Naive B cell (primary cell): ENCODE data around the gene SEMA4F. TPM values are rescaled to one million over a fixed set of nuclear protein-coding genes. Genes with fewer than 3 reads are reported as not detected.
"Not testable (repeated sequence)": the region's sequence is repeated elsewhere in the genome, so short reads cannot be mapped to it uniquely, and the experiment has no call there.

Source experiments
- ATAC-seq, 2 donors: fragments of 150-1000 bp; cut with Tn5 transposase; 2 replicates each; pipeline ENCODE4 v1.10.0; 2021; ENCODE audit warnings: low read depth in 2 of 2, mild to moderate bottlenecking in 2 of 2, moderate library complexity in 2 of 2
- DNase-seq: peaks from one replicate; pipeline ENCODE4 v3.0.0; 2022
- H3K27ac Mint-ChIP-seq, 6 donors: one replicate each; pipeline ENCODE4 v1.8.0; 2020 to 2022; ENCODE audit warnings: mild to moderate bottlenecking in 6 of 6, mixed read lengths in 6 of 6, moderate library complexity in 5 of 6, inconsistent platforms in 2 of 6
- H3K27me3 Mint-ChIP-seq, 3 donors: one replicate each; pipeline ENCODE4 v1.8.0; 2021 to 2022; ENCODE audit warnings: mixed read lengths in 3 of 3, mild to moderate bottlenecking in 1 of 3
- H3K36me3 Mint-ChIP-seq, 2 donors: one replicate each; pipeline ENCODE4 v1.8.0; 2020 to 2022; ENCODE audit warnings: mixed read lengths in 2 of 2, inconsistent platforms in 1 of 2, mild to moderate bottlenecking in 1 of 2
- H3K4me1 Mint-ChIP-seq, 3 donors: one replicate each; pipeline ENCODE4 v1.8.0; 2020 to 2022; ENCODE audit warnings: mixed read lengths in 3 of 3, inconsistent platforms in 1 of 3, mild to moderate bottlenecking in 1 of 3, moderate library complexity in 1 of 3
- H3K4me3 Mint-ChIP-seq, 8 donors: one replicate each; pipeline ENCODE4 v1.8.0; 2020 to 2022; ENCODE audit warnings: mild to moderate bottlenecking in 8 of 8, mixed read lengths in 8 of 8, moderate library complexity in 8 of 8, inconsistent platforms in 2 of 8
- H3K9me3 Mint-ChIP-seq, 7 donors: one replicate each; pipeline ENCODE4 v1.8.0; 2020 to 2022; ENCODE audit warnings: mixed read lengths in 7 of 7, mild to moderate bottlenecking in 5 of 7, inconsistent platforms in 2 of 7, moderate library complexity in 1 of 7
- polyA plus RNA-seq, 6 donors: library from polyadenylated mRNA; unstranded; fragments of 300-500 nt; fragmentation: Illumina TruSeq; gene quantifications; one replicate each; pipeline ENCODE4 v1.2.3, GENCODE V29; 2021; ENCODE audit warnings: low read depth in 6 of 6

The SEMA4F gene, protein sequence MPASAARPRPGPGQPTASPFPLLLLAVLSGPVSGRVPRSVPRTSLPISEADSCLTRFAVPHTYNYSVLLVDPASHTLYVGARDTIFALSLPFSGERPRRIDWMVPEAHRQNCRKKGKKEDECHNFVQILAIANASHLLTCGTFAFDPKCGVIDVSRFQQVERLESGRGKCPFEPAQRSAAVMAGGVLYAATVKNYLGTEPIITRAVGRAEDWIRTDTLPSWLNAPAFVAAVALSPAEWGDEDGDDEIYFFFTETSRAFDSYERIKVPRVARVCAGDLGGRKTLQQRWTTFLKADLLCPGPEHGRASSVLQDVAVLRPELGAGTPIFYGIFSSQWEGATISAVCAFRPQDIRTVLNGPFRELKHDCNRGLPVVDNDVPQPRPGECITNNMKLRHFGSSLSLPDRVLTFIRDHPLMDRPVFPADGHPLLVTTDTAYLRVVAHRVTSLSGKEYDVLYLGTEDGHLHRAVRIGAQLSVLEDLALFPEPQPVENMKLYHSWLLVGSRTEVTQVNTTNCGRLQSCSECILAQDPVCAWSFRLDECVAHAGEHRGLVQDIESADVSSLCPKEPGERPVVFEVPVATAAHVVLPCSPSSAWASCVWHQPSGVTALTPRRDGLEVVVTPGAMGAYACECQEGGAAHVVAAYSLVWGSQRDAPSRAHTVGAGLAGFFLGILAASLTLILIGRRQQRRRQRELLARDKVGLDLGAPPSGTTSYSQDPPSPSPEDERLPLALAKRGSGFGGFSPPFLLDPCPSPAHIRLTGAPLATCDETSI
- 1 to 10 TPM; 4.3 to 8.5 (median 5.4) TPM for polyA plus RNA-seq

DNA sequence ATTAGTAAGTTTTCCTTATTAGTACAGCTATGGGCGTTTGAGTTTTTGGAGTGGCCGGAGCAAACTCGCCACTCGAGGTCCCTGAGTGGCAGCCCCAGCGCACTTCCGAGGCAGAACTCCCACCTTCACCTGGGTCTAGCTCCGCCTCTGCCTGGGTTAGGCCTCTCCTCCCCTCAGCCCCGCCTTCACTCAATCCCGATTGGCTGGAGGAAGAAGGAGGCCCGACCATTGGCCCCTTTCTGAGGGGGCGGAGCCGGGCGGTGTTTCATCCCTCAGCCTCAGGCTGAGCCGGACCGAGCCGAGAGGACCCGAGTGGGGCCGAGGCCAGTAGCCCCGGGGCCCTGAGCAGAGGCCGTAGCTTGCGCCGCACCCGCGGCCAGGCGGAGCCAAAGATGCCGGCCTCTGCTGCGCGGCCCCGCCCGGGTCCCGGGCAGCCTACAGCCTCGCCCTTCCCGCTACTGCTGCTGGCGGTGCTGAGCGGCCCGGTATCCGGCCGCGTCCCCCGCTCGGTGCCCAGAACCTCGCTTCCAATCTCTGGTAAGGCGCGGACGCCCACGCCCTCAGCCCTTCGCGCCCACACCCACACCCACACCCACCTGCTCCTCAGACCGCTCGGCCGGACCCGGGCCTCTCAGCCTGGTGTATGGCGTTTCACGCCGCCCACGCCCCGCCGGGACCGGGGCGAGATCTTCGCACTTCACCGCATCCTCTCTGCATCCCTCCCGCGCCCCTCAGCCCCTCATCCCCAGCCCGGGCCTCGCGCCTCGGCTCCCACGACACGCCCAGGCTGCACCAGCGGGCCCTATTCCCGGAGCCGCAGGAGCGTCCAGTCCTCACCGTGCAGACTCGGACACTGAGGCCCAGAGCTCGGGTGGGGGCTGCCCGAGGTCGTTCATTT, at the start of gene SEMA4F:
Gene SEMA4F, plus strand, starts transcription at position 263 of the 898 bp plus-strand sequence. Its CDS starts 130 bp downstream, at position 393.
- Mint-ChIP-seq H3K36me3 (peaks cover under 1 to 11% of the 10 kb centered on the region in 2 donors), H3K9me3 (no peaks in the 10 kb centered on the region), H3K4me3 (peak within 1 kb of the TSS; percentile 70 to 98 (median 94)), H3K27ac (peak within 1 kb of the TSS; percentile 55 to 93 (median 82)), H3K4me1 (peaks cover 6 to 16% (median 14%) of the 10 kb centered on the region in 3 donors), H3K27me3 (peaks cover 4 to 10% (median 9%) of the 10 kb centered on the region in 3 donors)
- ATAC-seq = peak; percentile 98
- peak; percentile 94 for DNase-seq

DNA sequence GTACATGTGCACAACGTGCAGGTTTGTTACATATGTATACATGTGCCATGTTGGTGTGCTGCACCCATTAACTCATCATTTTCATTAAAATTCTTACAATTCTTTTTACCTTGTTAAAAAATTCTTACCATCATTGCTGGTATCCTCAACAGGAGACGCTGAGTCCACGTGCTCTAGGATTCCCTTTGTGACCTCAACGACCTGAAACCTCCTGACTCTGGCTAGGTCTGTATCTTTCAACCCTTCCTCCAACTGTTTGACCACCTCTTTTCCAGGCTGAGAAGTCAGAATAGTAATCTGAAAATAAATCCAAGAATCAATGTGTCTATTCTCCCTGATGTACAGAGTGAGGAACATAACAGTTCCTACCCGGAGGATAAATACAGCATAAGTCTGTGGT, 47.1 kb upstream of the SEMA4F start:
- no peak for DNase-seq
- Mint-ChIP-seq H3K27ac (no peak overlapping the region), H3K36me3 (no peaks in the 10 kb centered on the region), H3K9me3 (peaks cover 0 to 3% (median 0%) of the 10 kb centered on the region in 7 donors), H3K4me1 (no peaks in the 10 kb centered on the region), H3K27me3 (peaks cover 33 to 64% (median 44%) of the 10 kb centered on the region in 3 donors), H3K4me3 (no peak overlapping the region)
- no peak for ATAC-seq

DNA sequence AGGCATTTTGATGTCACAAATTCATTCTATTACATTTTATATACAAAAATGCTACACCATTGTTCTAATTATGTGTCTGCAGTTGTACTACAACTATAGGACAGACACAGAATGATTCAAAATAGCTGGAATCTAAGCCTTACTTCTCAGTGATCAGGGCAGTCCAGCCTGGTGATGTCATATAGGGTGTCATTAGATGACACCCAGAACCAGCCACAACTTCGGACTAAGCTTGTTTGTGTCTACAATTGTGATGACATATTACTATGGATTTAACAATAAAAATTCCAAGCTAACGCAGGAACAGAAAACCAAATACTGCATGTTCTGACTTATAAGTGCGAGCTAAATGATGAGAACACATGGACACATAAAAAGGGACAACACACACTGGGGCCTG, 36.9 kb upstream of the SEMA4F start:
- Mint-ChIP-seq H3K36me3 (no peaks in the 10 kb centered on the region), H3K4me3 (no peak overlapping the region), H3K27me3 (peaks cover 5 to 30% (median 26%) of the 10 kb centered on the region in 3 donors), H3K4me1 (peaks cover 14 to 21% (median 18%) of the 10 kb centered on the region in 3 donors), H3K27ac (peak overlapping the region in 1 of 6 donors; percentile 56), H3K9me3 (no peaks in the 10 kb centered on the region)
- ATAC-seq = no peak
- DNase-seq = no peak

DNA sequence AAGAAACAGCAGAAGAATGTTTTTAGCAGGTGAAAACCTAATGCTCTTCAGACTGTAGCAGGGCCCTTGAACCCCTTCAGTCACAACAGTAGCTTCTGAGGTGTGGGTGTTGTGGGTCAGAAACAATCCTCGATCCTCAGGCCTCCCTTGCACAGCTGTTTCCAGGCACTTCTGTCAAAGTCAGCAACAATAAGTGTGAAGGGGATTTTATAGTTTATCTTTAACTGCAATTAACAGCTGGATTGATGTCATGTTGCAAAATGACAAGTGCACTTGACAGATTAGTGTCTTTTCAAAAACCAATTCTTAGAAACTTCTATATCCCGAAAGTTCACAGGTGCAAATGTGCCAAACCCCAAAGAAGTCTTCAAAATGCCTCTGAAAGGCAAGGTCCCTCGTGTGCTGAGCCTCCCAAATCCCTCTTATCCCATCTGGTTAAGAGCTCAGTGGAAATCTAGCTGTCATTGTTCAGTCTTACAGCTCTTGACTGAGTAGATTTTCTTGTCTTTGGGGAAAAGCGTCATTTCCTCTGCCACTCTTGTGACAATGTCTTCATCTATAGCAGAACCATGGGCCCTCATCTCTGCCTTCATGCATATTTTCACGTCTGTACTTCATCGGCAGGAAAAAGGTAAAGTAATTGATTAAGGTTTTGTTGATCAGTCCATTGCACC, 35.5 kb upstream of the SEMA4F start:
- no peak for ATAC-seq
- DNase-seq = no peak
- Mint-ChIP-seq H3K9me3 (no peaks in the 10 kb centered on the region), H3K4me3 (no peak overlapping the region), H3K27me3 (peaks cover 0 to 15% (median 13%) of the 10 kb centered on the region in 3 donors), H3K36me3 (no peaks in the 10 kb centered on the region), H3K27ac (no peak overlapping the region), H3K4me1 (peaks cover 14 to 21% (median 18%) of the 10 kb centered on the region in 3 donors)

DNA sequence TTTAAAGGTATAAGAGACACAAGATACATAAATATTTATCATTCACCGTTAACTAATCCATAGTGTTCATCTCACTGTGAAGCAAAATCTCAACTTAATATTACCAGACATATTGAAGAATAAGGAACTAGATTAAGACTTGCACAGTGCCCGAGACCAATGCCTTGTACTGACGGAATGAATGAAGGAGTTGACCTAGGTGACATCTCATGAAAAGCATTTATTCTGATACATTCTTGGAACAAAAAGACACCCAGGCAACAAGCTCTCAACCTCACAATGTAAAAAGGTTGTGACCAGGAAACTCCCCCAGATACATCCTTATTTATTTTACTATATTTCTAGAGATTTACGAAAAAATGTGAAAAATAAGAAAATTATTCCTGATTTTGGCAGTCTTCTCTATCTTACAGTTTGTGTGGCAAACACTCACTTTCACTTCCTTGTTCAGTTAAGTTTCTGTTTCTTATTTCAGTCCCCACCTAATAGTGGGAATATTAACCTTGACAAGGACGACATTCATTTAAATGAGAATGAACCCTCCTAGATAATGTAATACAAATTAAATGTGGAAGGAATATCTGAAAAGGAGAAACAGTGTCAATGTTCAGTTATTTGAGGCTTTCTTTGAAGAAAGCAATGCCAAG, 34.3 kb upstream of the SEMA4F start:
- H3K27me3 Mint-ChIP-seq = peaks cover 0 to 7% (median under 1%) of the 10 kb centered on the region in 3 donors

DNA sequence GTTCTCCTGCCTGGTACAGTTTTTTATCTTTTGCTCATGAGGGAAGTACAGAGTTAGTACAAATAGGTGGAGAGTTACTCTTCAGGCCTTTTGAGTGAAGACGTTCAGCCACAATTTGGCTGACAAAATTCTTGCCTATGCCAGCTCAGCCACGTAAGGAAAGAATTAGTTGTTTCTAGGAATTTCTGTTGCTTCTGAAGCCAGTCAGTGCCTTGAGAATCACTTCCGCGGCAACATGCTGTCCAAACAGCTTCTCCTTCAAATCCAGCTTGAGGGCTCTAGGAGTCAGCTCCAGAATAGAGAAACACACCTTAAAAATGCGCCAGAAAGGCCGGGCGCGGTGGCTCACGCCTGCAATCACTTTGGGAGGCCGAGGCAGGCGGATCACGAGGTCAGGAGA, 33.4 kb upstream of the SEMA4F start:
- no peak for ATAC-seq
- H3K4me3 Mint-ChIP-seq = peak overlapping the region in 2 of 8 donors; percentile 6 to 47

More for the DNA sequence above, 34.3 kb upstream of the SEMA4F start:
- peak overlapping the region in 7 of 8 donors; percentile 3 to 73 (median 64) for H3K4me3 Mint-ChIP-seq
- peaks cover 14 to 21% (median 18%) of the 10 kb centered on the region in 3 donors for H3K4me1 Mint-ChIP-seq
- H3K36me3 Mint-ChIP-seq = no peaks in the 10 kb centered on the region
- ATAC-seq (peak; percentile 81 to 92), DNase-seq (peak; percentile 29)
- peak overlapping the region in 5 of 6 donors; percentile 6 to 67 (median 12) for H3K27ac Mint-ChIP-seq
- H3K9me3 Mint-ChIP-seq = no peaks in the 10 kb centered on the region

DNA sequence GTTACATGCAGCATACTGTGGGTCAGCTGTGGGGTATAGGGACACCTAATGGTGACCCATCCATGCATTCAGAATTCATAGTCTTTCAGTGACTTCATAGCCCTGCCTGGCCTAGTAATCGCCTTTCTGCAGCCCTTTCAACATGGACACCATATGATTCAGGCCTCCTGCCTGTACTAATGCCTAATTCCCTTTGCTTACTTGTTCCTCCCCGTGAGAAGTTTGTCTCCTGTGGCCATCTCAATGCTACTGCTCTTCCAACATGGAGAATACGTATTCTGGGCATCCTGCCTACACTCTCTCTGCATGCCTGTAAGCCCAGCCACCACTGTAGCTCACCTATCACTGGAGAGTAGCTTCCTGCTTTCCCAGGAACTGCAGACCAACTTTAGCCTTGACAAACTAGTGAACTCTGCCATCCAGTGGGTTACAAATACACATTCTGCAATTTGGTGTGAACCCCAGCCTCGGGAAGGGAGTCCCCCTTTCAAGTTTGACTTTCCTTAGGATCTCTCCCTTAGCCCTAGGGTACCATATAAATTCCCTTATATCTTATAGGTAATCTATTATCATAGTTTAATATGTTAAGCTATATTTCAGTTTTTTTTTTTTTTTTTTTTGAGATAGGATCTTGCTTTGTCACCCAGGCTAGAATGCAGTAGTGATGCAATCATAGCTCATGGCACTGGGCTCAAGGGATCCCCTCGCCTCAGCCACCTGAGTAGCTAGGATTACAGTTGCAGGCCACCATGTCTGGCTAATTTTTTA, 28.2 kb upstream of the SEMA4F start:
- DNase-seq = no peak
- peak overlapping the region in 1 of 6 donors; percentile 28 for H3K27ac Mint-ChIP-seq
- peak overlapping the region in 1 of 8 donors; percentile 9 for H3K4me3 Mint-ChIP-seq
- no peaks in the 10 kb centered on the region for H3K36me3 Mint-ChIP-seq
- no peak for ATAC-seq
- H3K9me3 Mint-ChIP-seq = peaks cover 0 to 2% (median 1%) of the 10 kb centered on the region in 7 donors
- H3K4me1 Mint-ChIP-seq = no peaks in the 10 kb centered on the region
- peaks cover 4 to 11% (median 5%) of the 10 kb centered on the region in 3 donors for H3K27me3 Mint-ChIP-seq

More for the DNA sequence above, 33.4 kb upstream of the SEMA4F start:
- no peaks in the 10 kb centered on the region for H3K36me3 Mint-ChIP-seq
- no peaks in the 10 kb centered on the region for H3K9me3 Mint-ChIP-seq
- peaks cover 0 to 3% (median 3%) of the 10 kb centered on the region in 3 donors for H3K27me3 Mint-ChIP-seq
- peak overlapping the region in 1 of 6 donors; percentile 28 for H3K27ac Mint-ChIP-seq
- H3K4me1 Mint-ChIP-seq = peaks cover 14 to 21% (median 18%) of the 10 kb centered on the region in 3 donors
- no peak for DNase-seq

DNA sequence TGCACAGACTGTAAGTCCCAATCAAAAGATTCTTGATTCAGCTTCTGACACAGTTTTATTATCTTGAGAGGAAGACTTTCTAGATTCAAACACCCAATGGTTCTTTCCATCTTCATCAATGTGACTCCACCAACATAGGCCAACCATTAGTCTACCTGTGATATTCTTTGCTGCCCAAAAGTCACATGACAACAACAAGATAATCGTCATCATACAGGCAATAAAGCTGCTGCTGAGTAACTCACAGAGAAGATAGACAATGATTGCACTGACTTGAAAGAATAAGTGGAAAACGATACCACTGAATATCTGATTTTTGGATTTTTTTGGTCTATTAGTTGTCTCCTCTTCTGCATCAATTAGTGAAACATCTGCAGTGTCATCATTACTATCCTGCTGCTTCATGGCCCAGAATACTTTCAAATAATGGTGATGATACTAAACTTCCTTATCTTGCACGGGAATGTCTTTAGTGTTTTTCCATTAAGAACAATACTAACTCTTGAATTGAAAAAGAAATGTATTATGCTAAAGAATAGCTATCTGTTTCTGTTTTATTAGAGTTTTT, 25.4 kb upstream of the SEMA4F start:
- no peaks in the 10 kb centered on the region for H3K36me3 Mint-ChIP-seq
- no peak overlapping the region for H3K27ac Mint-ChIP-seq
- no peaks in the 10 kb centered on the region for H3K4me1 Mint-ChIP-seq
- H3K27me3 Mint-ChIP-seq = peaks cover 8 to 12% (median 9%) of the 10 kb centered on the region in 3 donors
- DNase-seq (no peak), ATAC-seq (no peak)
- H3K9me3 Mint-ChIP-seq = peaks cover 0 to 3% (median 2%) of the 10 kb centered on the region in 7 donors
- H3K4me3 Mint-ChIP-seq = no peak overlapping the region

DNA sequence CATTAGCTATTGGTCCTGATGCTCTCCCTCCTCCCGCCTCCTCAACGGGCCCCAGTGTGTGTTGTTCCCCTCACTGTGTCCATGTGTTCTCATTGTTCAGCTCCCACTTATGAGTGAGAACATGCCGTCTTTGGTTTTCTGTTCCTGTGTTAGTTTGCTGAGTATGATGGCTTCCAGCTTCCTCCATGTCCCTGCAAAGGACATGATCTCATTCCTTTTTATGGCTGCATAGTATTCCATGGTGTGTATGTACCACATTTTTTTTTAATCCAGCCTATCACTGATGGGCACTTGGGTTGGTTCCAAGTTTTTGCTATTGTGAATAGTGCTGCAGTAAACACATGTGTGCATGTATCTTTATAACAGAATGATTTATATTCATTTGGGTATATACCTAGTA, 23.6 kb upstream of the SEMA4F start:
- not testable (repeated sequence) for ATAC-seq, H3K9me3 Mint-ChIP-seq, H3K4me1 Mint-ChIP-seq, H3K36me3 Mint-ChIP-seq, H3K27ac Mint-ChIP-seq, H3K4me3 Mint-ChIP-seq, DNase-seq
- peaks cover 7 to 16% (median 9%) of the 10 kb centered on the region in 3 donors for H3K27me3 Mint-ChIP-seq

DNA sequence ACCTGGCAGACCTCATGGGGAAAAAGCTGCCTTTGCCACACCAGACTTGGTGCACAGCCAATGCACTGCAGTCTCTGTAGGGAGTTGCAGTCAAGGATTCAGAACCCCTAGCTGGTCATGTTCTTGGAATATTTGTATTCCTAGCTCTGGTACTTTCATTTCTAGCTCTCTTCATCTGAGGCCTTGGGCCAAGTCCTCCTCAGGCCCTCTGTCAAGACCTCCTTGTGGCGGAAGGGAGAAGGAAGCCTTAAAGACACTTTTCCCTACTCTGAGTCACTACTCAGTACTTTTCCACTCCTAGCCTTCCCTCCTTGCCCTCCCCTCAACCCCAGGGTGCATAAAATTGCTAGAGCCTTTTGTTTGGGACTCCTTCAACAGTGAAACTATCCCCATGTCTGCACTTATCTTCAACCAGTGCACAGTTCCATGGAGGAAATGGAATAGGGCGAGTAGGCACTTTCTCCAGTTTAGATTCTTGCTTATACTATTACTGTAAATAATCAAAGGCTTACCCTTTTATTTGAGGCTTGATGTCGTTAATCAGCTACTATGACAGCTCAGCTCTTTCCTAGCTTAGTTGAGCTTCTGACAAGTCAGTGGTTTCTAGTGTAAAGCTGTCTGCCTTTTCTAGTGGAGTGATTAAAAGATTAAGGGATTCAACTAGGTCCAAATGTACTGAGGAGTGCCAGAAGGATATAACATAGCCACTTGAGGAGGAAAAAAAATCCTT, 21.7 kb upstream of the SEMA4F start:
- DNase-seq (no peak), ATAC-seq (no peak)
- H3K4me1 Mint-ChIP-seq = no peaks in the 10 kb centered on the region
- no peaks in the 10 kb centered on the region for H3K36me3 Mint-ChIP-seq
- H3K9me3 Mint-ChIP-seq = peaks cover 0 to 3% (median 2%) of the 10 kb centered on the region in 7 donors
- no peak overlapping the region for H3K27ac Mint-ChIP-seq
- H3K4me3 Mint-ChIP-seq = no peak overlapping the region
- peaks cover 4 to 31% (median 22%) of the 10 kb centered on the region in 3 donors for H3K27me3 Mint-ChIP-seq

DNA sequence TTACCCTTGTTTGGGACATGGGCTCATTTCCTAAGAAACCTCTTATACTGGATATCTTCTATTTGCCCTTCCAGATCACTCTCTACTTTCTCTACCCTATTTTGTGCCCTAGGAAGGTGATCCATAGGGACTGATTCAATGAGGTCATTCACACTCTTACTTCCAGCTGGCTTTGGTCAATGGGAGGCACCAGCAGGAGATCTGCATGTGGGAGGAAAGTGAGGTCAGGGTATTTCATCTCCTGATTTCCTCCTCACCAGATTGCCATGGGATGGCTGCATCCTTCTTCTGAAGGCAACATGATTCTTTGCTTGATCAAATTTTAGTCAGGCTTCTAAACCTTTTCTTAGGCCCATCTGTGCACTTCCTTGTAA, 21.1 kb upstream of the SEMA4F start:
- DNase-seq (no peak), ATAC-seq (no peak)
- no peaks in the 10 kb centered on the region for H3K4me1 Mint-ChIP-seq
- H3K4me3 Mint-ChIP-seq = no peak overlapping the region
- H3K36me3 Mint-ChIP-seq = no peaks in the 10 kb centered on the region
- H3K27ac Mint-ChIP-seq = no peak overlapping the region
- peaks cover 4 to 37% (median 25%) of the 10 kb centered on the region in 3 donors for H3K27me3 Mint-ChIP-seq
- H3K9me3 Mint-ChIP-seq = peaks cover 0 to 3% (median 2%) of the 10 kb centered on the region in 7 donors
